ENCODE results near the gene CABLES1.

GRCh38 chr18:23291456-23292205 lies 156.3 kb downstream of the CABLES1 start:
- no peak for TF ChIP-seq POLR2A (IDR thresholded peaks at IDR 0.05)
- no peak for TF ChIP-seq POLR2AphosphoS5 (IDR thresholded peaks at IDR 0.05)
- TF ChIP-seq, protein P1, sequence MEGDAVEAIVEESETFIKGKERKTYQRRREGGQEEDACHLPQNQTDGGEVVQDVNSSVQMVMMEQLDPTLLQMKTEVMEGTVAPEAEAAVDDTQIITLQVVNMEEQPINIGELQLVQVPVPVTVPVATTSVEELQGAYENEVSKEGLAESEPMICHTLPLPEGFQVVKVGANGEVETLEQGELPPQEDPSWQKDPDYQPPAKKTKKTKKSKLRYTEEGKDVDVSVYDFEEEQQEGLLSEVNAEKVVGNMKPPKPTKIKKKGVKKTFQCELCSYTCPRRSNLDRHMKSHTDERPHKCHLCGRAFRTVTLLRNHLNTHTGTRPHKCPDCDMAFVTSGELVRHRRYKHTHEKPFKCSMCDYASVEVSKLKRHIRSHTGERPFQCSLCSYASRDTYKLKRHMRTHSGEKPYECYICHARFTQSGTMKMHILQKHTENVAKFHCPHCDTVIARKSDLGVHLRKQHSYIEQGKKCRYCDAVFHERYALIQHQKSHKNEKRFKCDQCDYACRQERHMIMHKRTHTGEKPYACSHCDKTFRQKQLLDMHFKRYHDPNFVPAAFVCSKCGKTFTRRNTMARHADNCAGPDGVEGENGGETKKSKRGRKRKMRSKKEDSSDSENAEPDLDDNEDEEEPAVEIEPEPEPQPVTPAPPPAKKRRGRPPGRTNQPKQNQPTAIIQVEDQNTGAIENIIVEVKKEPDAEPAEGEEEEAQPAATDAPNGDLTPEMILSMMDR (IDR thresholded peaks at IDR 0.05): no peak
- TF ChIP-seq EP300 (IDR thresholded peaks at IDR 0.05; ENCODE audit: low read depth): no peak

All from transverse colon (tissue), 4 donors.